Activated T-helper 1 cell treated with anti-CD3 and anti-CD28 coated beads, Interleukin-12 subunit alpha, Interleukin-12 subunit beta, Interleukin-2, Interleukin-4 antibody, amounts not matched to agents 30 ng/mL and 10 ng/mL and 1 ng/mL, durations not matched to agents 14 hours and 24 hours and 36 hours (primary cell): Measurements from ENCODE around the gene NMRK2. TPM values are rescaled to one million over a fixed set of nuclear protein-coding genes. Genes with fewer than 3 reads are reported as not detected.
"Not testable (repeated sequence)": the region's sequence is repeated elsewhere in the genome, so short reads cannot be mapped to it uniquely, and the experiment has no call there.

ENCODE experiments used
- DNase-seq: peaks from one replicate; pipeline ENCODE4 v3.0.0; 2021; ENCODE audit warnings: low spot score
- H3K27ac Mint-ChIP-seq: one replicate; pipeline ENCODE4 v1.8.0; 2021; ENCODE audit warnings: mild to moderate bottlenecking, mixed read lengths
- H3K27me3 Mint-ChIP-seq: one replicate; pipeline ENCODE4 v1.8.0; 2022; ENCODE audit warnings: mild to moderate bottlenecking, moderate library complexity, mixed read lengths; ENCODE audit not compliant: insufficient read depth
- H3K36me3 Mint-ChIP-seq: one replicate; pipeline ENCODE4 v1.8.0; 2021; ENCODE audit warnings: low read depth, mixed read lengths
- H3K4me1 Mint-ChIP-seq: one replicate; pipeline ENCODE4 v1.8.0; 2021; ENCODE audit warnings: low read depth, mixed read lengths
- H3K4me3 Mint-ChIP-seq: one replicate; pipeline ENCODE4 v1.8.0; 2021; ENCODE audit warnings: mild to moderate bottlenecking, moderate library complexity, mixed read lengths
- H3K9me3 Mint-ChIP-seq: one replicate; pipeline ENCODE4 v1.8.0; 2021; ENCODE audit warnings: mixed read lengths
- intact Hi-C: fragments of 100-400 bp; cut with micrococcal nuclease; formaldehyde crosslinking; loops from one replicate; pipeline ENCODE4 v1.15.1; 2024
- total RNA-seq: library from RNA; stranded (reverse); gene quantifications from 2 replicates; pipeline ENCODE4 v1.2.3, GENCODE V29; 2022

Gene NMRK2
- total RNA-seq, 1 donor from 2014 or later: not detected

- Mint-ChIP-seq H3K9me3 (peaks cover 3% of the 10 kb centered on the region), H3K27ac (no peak overlapping the region), H3K36me3 (no peaks in the 10 kb centered on the region), H3K4me1 (no peaks in the 10 kb centered on the region), H3K4me3 (no peak overlapping the region), H3K27me3 (no peaks in the 10 kb centered on the region)
- intact Hi-C loops: no loop called here
- DNase-seq: no peak
Measured at GRCh38 chr19:3910105-3910504, 22.8 kb upstream of the NMRK2 start.

GRCh38 chr19:3914199-3914598, 18.7 kb upstream of the NMRK2 start:
- Mint-ChIP-seq H3K4me1 (no peaks in the 10 kb centered on the region), H3K27me3 (no peaks in the 10 kb centered on the region), H3K9me3 (peaks cover 7% of the 10 kb centered on the region), H3K36me3 (no peaks in the 10 kb centered on the region), H3K4me3 (no peak overlapping the region), H3K27ac (no peak overlapping the region)
- no peak for DNase-seq
- intact Hi-C loops: no loop called here

GRCh38 chr19:3916033-3916432, 16.8 kb upstream of the NMRK2 start:
- H3K4me1 Mint-ChIP-seq: no peaks in the 10 kb centered on the region
- peaks cover 9% of the 10 kb centered on the region for H3K9me3 Mint-ChIP-seq
- no peak overlapping the region for H3K4me3 Mint-ChIP-seq
- H3K27ac Mint-ChIP-seq: no peak overlapping the region
- no peak for DNase-seq
- H3K36me3 Mint-ChIP-seq: no peaks in the 10 kb centered on the region
- intact Hi-C loops: no loop called here
- H3K27me3 Mint-ChIP-seq: no peaks in the 10 kb centered on the region

GRCh38 chr19:3919793-3920192, 13.1 kb upstream of the NMRK2 start:
- intact Hi-C loops: no loop called here
- H3K9me3 Mint-ChIP-seq: peaks cover 28% of the 10 kb centered on the region
- H3K4me1 Mint-ChIP-seq: no peaks in the 10 kb centered on the region
- no peak overlapping the region for H3K4me3 Mint-ChIP-seq
- no peaks in the 10 kb centered on the region for H3K27me3 Mint-ChIP-seq
- H3K36me3 Mint-ChIP-seq: peaks cover 2% of the 10 kb centered on the region
- DNase-seq: no peak
- no peak overlapping the region for H3K27ac Mint-ChIP-seq

GRCh38 chr19:3923096-3923758, 9.6 kb upstream of the NMRK2 start:
- H3K27ac Mint-ChIP-seq: no peak overlapping the region
- H3K4me1 Mint-ChIP-seq: no peaks in the 10 kb centered on the region
- peaks cover 24% of the 10 kb centered on the region for H3K9me3 Mint-ChIP-seq
- no peak overlapping the region for H3K4me3 Mint-ChIP-seq
- no peak for DNase-seq
- intact Hi-C loops: no loop called here
- H3K27me3 Mint-ChIP-seq: no peaks in the 10 kb centered on the region
- peaks cover 2% of the 10 kb centered on the region for H3K36me3 Mint-ChIP-seq

- H3K4me3 Mint-ChIP-seq: no peak overlapping the region
Measured at GRCh38 chr19:3923912-3924311, 9.0 kb upstream of the NMRK2 start.

GRCh38 chr19:3931041-3931440, 1.8 kb upstream of the NMRK2 start:
- no peak overlapping the region for H3K27ac Mint-ChIP-seq
- intact Hi-C loops: no loop called here
- no peak overlapping the region for H3K4me3 Mint-ChIP-seq
- peaks cover 31% of the 10 kb centered on the region for H3K27me3 Mint-ChIP-seq
- no peaks in the 10 kb centered on the region for H3K4me1 Mint-ChIP-seq
- no peaks in the 10 kb centered on the region for H3K9me3 Mint-ChIP-seq
- no peaks in the 10 kb centered on the region for H3K36me3 Mint-ChIP-seq
- no peak for DNase-seq

More at GRCh38 chr19:3923912-3924311, 9.0 kb upstream of the NMRK2 start:
- intact Hi-C loops: no loop called here
- H3K36me3 Mint-ChIP-seq: peaks cover 2% of the 10 kb centered on the region
- no peak for DNase-seq
- H3K4me1 Mint-ChIP-seq: no peaks in the 10 kb centered on the region
- peaks cover 24% of the 10 kb centered on the region for H3K9me3 Mint-ChIP-seq
- H3K27ac Mint-ChIP-seq: no peak overlapping the region
- peaks cover 2% of the 10 kb centered on the region for H3K27me3 Mint-ChIP-seq

- no peaks in the 10 kb centered on the region for H3K4me1 Mint-ChIP-seq
- no peaks in the 10 kb centered on the region for H3K36me3 Mint-ChIP-seq
- H3K27ac Mint-ChIP-seq: no peak overlapping the region
- no peaks in the 10 kb centered on the region for H3K9me3 Mint-ChIP-seq
- peaks cover 24% of the 10 kb centered on the region for H3K27me3 Mint-ChIP-seq
- intact Hi-C loops: no loop called here
- DNase-seq: no peak
- H3K4me3 Mint-ChIP-seq: no peak overlapping the region
Measured at GRCh38 chr19:3936506-3937442, 3.9 kb downstream of the NMRK2 start.

- intact Hi-C loops, H3K4me1 Mint-ChIP-seq, H3K4me3 Mint-ChIP-seq, H3K27ac Mint-ChIP-seq, DNase-seq, H3K9me3 Mint-ChIP-seq, H3K36me3 Mint-ChIP-seq: not testable (repeated sequence)
- peaks cover 12% of the 10 kb centered on the region for H3K27me3 Mint-ChIP-seq
Measured at GRCh38 chr19:3938300-3938950, 5.6 kb downstream of the NMRK2 start.

- Mint-ChIP-seq H3K27me3 (no peaks in the 10 kb centered on the region), H3K27ac (no peak overlapping the region), H3K9me3 (no peaks in the 10 kb centered on the region), H3K36me3 (no peaks in the 10 kb centered on the region), H3K4me1 (no peaks in the 10 kb centered on the region), H3K4me3 (no peak overlapping the region)
- DNase-seq: no peak
- intact Hi-C loops: no loop called here
Measured at GRCh38 chr19:3942790-3943409, 10.0 kb downstream of the NMRK2 start.

- intact Hi-C loops: no loop called here
- H3K36me3 Mint-ChIP-seq: no peaks in the 10 kb centered on the region
- H3K27ac Mint-ChIP-seq: peak overlapping the region; percentile 3
Measured at GRCh38 chr19:3944018-3944721, 11.3 kb downstream of the NMRK2 start.

GRCh38 chr19:3945838-3946237, 13.0 kb downstream of the NMRK2 start:
- no peak for DNase-seq
- H3K27ac Mint-ChIP-seq: no peak overlapping the region
- H3K27me3 Mint-ChIP-seq: no peaks in the 10 kb centered on the region
- H3K36me3 Mint-ChIP-seq: no peaks in the 10 kb centered on the region
- no peaks in the 10 kb centered on the region for H3K4me1 Mint-ChIP-seq
- intact Hi-C loops: no loop called here
- no peak overlapping the region for H3K4me3 Mint-ChIP-seq
- H3K9me3 Mint-ChIP-seq: no peaks in the 10 kb centered on the region

More at GRCh38 chr19:3944018-3944721, 11.3 kb downstream of the NMRK2 start:
- H3K4me1 Mint-ChIP-seq: no peaks in the 10 kb centered on the region
- H3K4me3 Mint-ChIP-seq: no peak overlapping the region
- H3K27me3 Mint-ChIP-seq: no peaks in the 10 kb centered on the region
- H3K9me3 Mint-ChIP-seq: no peaks in the 10 kb centered on the region
- no peak for DNase-seq
